Nucleus accumbens (tissue), 56 donors: ENCODE results near the gene DOCK11.
"Not testable (repeated sequence)": the region's sequence is repeated elsewhere in the genome, so short reads cannot be mapped to it uniquely, and the experiment has no call there.

Source experiments
- DNase-seq, 56 donors: peaks; one replicate each; lab custom pipeline; 2025; lab: John Stamatoyannopoulos, UW

DOCK11 gene

GRCh38 chrX:118564498-118564897 is 68.9 kb downstream of the DOCK11 start:
- DNase-seq, result no peak

GRCh38 chrX:118565853-118566252 is 70.2 kb downstream of the DOCK11 start:
- DNase-seq, result no peak

- no peak for DNase-seq
These were observed 70.7 kb downstream of the DOCK11 start for GRCh38 chrX:118566359-118566758.

GRCh38 chrX:118569676-118570075 is 74.1 kb downstream of the DOCK11 start:
- no peak for DNase-seq

- DNase-seq, result no peak
These were observed 74.6 kb downstream of the DOCK11 start for GRCh38 chrX:118570209-118570608.

- DNase-seq, result no peak
These were observed 76.2 kb downstream of the DOCK11 start for GRCh38 chrX:118571836-118572235.

- DNase-seq, result no peak
These were observed 79.1 kb downstream of the DOCK11 start for GRCh38 chrX:118574666-118575065.

GRCh38 chrX:118577041-118577440 is 81.4 kb downstream of the DOCK11 start:
- no peak for DNase-seq

GRCh38 chrX:118579417-118579816 is 83.8 kb downstream of the DOCK11 start:
- DNase-seq, result no peak

- not testable (repeated sequence) for DNase-seq
These were observed 87.3 kb downstream of the DOCK11 start for GRCh38 chrX:118582926-118583325.

GRCh38 chrX:118583781-118584180 is 88.2 kb downstream of the DOCK11 start:
- no peak for DNase-seq

- no peak for DNase-seq
These were observed 89.7 kb downstream of the DOCK11 start for GRCh38 chrX:118585296-118585695.

- not testable (repeated sequence) for DNase-seq
These were observed 90.6 kb downstream of the DOCK11 start for GRCh38 chrX:118586206-118586605.

- DNase-seq, result no peak
These were observed 93.1 kb downstream of the DOCK11 start for GRCh38 chrX:118588715-118589114.

GRCh38 chrX:118589227-118589626 is 93.6 kb downstream of the DOCK11 start:
- DNase-seq, result no peak

GRCh38 chrX:118593407-118593806 is 97.8 kb downstream of the DOCK11 start:
- DNase-seq, result no peak

GRCh38 chrX:118594697-118595420 is 99.2 kb downstream of the DOCK11 start:
- no peak for DNase-seq

GRCh38 chrX:118595501-118596042 is 100.0 kb downstream of the DOCK11 start:
- DNase-seq, result no peak

- no peak for DNase-seq
These were observed 100.8 kb downstream of the DOCK11 start for GRCh38 chrX:118596390-118596789.

- peak in 40 of 56 donors; percentile 0 to 45 (median 12) for DNase-seq
These were observed 108.4 kb downstream of the DOCK11 start for GRCh38 chrX:118603981-118604380.

- no peak for DNase-seq
These were observed 116.7 kb downstream of the DOCK11 start for GRCh38 chrX:118612290-118612689.

GRCh38 chrX:118614150-118614549 is 118.5 kb downstream of the DOCK11 start:
- no peak for DNase-seq
